Activated effector memory CD4-positive, alpha-beta T cell treated with anti-CD3 and anti-CD28 coated beads, Interleukin-2, amount 50 U/mL, for 16 hours (primary cell): ENCODE measurements around the gene ITGB3.
A peak's percentile ranks its signal among the peaks of the same experiment; 100 is the strongest.
"Not testable (repeated sequence)": the region's sequence is repeated elsewhere in the genome, so short reads cannot be mapped to it uniquely, and the experiment has no call there.

ENCODE experiments used
- DNase-seq: peaks from one replicate; pipeline ENCODE4 v3.0.0-alpha.2; 2020

Gene ITGB3

DNA sequence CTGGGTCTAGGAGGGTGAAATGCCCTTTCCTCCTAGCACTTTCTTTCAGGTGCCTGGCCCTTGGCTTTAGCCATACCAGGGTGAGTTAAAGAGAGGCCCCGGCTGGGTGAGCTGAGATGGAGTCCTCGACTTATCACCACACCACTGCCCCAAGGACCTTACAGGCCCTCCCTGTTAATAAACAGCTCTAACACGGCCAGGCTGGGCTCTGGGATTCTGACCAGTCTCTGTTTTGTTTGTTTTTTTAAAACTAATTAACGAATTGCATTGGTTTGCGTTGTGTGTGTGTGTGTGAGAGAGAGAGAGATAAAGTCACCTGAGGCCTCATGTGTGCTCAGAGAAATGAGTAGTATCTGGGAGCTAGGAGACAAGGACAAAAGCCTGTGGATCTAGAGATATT is 30.2 kb upstream of the ITGB3 start:
- no peak for DNase-seq

DNA sequence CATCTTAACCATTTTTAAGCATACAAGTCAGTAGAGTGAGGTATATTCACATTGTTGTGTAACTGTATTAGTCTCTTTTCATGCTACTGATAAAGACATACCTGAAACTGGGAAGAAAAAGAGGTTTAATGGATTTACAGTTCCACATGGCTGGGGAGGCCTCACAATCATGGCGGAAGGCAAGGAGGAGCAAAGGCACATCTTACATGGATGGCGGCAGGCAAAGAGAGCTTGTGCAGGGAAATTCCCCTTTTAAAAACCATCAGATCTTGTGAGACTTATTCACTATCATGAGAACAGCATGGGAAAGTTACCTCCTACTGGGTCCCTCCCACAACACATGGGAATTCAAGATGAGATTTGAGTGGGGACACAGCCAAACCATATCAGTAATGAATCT is 29.6 kb upstream of the ITGB3 start:
- not testable (repeated sequence) for DNase-seq

DNA sequence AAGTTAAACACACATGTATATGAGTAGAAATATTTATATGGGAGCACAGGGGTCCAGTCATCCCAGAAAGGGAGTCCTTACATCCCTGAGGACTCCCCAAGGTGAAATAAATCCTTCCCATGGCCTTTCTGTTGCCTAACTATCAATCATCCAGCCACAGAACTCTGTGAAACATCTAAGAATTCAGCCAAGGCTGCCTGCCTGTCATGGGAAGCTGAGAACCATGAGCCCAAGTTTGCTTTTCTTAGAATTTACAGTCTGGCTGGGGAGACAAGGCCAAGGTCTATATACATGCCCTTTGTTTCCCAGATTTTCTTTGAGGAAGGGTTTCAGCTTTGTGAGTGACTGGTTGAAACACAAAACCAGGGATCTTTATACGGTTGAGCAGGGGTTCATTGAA is 28.7 kb upstream of the ITGB3 start:
- DNase-seq, result no peak

DNA sequence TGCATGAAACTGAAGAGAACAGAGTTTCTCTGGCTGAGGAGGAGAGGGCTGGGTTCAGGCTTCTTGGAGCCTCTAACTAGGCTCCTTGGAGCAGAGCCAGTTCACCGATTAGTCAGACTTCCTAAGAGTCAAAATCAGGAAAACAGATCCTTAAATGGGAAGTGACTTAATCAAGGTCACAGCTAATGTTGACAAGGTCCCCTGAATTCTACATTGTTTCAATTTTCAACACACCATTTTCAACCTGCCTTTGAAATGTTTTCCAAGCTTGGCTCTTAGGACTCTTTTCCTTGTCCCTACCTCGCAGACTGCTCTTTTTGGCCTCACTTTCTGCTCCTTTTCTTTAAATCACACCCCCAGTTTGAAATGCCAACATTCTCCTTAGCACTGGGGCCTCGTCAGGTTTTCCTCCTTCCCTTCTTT is 28.2 kb upstream of the ITGB3 start:
- DNase-seq, result no peak

DNA sequence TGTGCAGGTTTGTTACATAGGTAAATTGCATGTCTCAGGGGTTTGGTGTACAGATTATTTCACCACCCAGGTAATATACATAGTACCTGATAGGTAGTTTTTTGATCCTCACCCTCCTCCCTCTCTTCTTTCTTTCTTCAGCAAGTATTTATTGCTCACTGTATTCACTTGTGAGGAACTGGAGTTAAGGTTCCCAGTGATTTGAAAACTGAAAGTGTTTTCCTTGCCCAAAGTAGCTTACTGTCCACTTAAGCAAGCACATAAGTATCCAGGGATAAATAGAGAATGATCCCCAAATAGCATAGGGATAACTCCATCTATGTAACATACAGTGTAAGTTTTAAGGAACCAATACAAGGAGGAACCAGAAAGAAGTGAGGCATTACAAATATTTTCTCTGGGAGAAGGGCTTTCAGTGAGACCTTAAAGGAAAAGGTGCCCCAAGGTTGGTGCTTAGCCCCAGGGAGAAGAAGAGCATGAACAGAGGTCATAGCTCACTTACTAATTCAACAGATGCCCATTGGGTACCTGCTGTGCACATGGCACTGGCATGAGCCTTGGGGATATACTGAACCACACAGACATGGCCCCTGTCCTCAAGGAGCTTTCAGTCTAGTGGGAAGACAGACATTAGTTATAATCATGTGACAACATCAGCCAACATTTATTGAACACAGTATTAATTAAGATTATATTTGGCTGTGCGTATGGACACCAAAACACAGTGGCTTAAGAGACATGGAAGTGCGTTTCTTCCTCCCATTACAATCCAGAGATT is 27.5 kb upstream of the ITGB3 start:
- no peak for DNase-seq

DNA sequence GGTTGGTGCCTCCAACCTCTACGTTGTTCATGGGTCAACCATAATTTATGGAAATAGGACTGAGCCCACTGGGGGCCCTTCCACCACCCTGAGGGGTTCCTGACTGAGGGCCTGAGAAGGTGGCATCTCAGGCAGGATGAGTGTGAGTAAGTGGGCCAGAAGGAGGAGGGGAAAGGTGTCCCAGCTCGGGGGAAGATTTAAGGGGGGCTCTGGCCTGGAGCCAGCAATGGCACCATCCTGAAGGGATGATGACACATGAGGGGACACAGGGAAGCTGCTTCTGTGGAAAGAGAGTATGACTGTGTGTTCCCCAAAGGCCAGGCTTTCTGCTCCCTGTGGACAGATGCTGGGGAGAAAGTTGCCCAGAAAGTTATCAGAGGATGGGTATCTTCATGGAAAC is 25.8 kb upstream of the ITGB3 start:
- no peak for DNase-seq

DNA sequence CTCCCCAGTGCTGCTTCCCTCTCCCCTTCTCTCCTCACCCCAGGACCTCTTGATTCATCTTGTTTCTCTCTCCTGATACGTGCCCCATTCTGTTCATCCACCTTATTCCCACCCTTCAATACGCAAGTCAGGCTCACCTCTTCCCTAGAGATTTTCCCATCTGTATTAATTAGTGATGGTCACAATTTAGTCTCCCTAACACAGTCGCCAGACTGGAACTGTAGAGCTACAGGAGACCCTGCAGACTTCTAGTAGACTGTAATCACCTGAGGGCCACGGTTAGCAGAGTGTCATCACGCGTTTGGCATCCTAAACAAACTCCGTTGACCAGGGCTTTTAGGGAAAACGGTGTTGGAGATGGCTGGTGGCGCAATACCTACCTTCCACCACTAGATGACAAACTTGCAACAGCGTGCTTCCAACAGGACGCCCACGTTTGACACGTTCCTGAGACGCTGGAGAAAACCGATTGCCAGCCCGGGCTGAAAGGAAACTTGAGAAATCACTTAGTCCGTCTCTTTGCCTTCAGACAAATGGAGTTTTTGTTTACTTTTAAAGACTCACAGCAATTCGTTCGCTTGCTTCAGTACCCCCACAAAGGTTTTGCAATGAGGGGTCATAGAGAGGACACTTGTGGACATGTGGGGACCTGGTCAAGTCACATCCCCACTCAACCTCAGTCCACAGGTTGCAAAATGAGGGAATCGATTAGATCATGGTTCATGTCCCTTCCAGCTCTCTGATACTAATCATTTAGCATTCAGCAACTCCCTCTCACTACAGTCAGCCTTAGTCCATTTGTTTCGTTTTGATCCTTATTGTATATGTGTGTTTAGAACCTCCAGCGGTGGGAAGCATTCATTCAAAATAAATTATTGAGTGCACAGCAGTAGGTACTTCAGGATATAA is 23.8 kb upstream of the ITGB3 start:
- DNase-seq, result peak; percentile 88

DNA sequence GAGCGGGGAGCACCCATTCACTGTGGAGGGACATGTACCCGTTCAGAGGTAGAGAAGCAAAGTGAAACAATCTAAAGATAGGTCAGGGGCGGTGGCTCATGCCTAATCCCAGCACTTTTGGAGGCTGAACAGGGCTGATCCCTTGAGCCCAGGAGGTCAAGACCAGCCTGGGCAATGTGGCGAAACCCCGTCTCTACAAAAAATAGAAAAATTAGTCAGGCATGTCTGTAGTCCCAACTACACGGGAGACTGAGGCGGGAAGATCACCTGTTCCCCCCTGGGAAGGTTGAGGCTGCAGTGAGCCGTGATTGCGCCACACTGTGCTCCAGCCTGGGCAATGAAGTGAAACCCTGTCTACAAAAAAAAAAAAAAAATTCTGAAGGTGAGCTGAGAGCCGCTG is 22.8 kb upstream of the ITGB3 start:
- no peak for DNase-seq

DNA sequence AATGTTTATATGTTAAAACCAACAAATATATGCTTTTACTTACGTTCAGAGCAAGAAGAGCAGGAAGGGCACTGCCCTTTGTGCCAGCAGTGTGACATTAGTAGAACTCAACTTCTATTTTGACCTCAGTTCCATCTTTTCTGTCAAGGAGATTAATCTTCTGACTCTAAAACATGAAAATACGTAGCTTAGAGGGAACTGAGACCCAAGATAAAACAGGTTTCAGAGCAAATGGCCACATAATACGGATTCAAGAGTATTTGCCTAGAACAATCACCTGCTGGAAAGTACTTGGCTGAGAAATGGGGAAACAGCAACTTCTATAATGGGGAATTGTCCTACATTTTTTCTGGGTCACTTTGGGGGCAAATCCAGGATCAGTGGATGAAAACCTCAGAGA is 22.3 kb upstream of the ITGB3 start:
- DNase-seq, result no peak

DNA sequence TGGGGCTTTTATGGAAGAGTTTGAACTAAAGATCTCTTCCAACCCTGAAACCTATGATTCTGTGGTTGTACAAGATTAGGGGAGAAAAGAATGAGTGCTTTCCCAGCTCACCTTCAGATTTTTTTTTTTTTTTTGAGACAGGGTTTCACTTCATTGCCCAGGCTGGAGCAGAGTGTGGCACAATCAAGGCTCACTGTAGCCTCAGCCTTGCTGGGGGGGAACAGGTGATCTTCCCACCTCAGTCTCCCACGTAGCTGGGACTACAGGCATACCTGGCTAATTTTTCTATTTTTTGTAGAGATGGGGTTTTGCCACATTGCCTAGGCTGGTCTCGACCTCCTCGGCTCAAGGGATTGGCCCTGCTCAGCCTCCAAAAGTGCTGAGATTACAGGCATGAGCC is 21.8 kb upstream of the ITGB3 start:
- DNase-seq, result no peak

DNA sequence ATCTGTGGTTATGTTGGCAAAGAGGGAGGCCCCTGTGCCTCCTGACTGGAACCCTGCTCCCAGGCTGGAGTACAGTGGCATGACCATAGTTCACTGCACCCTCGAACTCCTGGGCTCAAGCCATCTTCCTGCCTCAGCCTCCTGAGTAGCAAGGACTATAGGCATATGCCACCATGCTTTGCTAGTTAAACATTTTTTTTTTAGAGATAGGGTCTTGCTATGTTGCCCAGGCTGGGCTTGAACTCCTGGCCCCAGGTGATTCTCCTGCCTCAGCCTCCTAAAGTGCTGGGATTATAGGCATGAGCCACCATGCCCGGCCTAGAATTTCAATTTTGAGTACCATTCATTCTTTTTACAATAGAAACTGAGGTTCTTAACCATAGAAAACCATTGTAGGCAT is 21.2 kb upstream of the ITGB3 start:
- no peak for DNase-seq

DNA sequence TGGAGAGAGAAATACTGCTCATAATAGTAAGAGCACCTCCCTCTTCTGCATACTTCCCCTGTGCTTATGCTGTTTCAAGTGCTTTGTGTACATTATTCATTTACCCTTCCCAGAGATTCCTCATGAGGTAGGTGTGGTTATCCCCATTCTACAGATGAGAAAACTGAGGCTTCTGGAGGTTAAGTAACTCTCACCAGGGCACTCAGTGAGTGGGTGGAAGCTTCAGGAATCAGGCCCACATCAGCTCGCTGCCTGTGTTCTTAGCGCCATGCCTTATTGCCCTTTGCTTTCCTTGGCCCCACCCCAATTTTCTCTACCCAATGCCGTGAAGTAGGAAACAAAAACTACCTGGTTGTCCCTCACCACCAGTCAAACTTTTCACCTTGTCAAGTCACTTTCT is 18.1 kb upstream of the ITGB3 start:
- no peak for DNase-seq

DNA sequence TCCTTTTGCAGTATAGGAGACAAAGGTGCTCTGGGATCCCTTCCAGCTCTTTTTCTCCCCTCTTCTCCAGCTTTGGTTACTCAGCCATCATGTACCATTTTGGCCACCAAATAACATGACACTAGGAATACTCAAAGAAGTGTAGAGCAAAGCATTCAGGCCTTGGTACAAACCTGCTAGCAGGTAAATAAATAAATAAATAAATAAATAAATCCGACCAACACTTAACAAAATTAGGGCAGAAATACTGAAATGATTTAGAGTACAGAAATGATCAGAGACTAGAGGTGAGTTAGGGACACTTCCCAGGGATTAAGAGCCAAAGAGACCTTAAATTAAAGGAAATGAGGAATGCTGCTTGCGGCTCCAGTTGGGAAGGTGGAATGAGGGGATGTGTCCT is 17.7 kb upstream of the ITGB3 start:
- no peak for DNase-seq

DNA sequence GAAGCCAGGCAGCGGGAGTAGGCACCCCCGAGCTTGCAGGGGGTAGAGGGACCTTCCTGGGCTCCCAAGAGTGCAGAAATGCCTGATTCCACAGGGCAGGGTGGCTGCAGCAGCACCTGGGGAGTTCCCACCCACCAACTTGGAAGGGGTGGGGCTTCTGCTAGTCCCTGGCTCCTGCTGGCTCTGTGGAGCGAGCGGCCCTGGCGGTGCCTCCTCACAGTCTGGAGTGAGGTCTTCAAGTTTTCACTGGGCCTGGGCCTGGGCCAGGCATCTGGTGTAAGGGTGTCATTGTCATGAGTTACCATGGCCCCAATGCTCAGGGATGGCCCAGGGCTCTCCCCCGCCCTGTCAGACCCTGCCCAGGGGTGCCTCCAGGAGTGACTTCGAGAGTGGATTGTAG is 15.8 kb upstream of the ITGB3 start:
- DNase-seq, result no peak

DNA sequence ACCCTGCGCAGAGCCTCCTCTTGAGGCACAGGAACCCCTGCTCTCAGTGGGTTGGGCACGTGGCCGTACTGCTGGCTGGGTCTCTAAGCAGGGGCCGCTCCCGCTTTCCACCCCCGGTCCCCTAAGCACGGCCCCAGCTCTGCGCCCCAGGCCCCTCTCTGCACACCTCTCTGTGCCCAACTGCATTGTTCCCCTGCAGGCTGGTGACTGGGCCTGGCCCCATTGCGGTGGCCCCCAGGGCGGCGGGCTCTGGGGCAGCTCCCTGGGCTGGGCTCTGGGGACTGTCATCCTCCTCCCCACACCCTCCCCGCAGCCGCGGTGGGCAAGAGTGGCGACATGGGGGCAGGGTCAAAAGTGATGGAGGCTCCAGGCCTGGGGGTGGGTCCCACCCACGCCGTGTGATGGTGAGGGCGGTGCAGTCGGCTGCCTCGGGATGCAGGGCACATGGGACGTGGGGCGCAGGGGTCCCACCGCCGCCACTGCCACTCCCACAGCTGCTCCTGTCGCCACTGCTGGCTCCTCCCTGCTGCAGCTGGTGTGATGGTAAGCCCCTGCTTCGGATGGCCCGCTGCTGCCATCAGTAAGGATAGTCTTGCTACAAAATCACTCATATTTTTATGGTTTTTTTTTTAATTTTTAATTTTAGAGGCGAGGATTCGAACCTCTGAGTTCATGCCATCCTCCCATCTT is 15.2 kb upstream of the ITGB3 start:
- no peak for DNase-seq

DNA sequence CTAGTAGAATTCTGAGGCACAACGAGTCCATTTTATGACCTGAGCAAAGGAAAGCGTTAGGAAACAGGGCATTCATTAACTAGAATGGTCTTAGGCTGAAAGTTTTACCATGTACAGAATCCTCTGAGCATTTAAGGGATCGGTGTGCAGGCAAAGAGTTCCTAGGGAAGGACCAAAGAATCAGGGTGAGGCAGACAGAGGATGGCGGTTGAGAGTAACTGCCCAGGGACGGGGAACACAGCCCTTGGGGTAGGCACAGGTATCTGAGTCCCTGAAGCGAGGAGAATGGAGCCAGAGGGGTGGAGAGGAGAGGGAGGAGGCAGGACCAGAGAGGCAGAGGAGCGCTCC is 14.0 kb upstream of the ITGB3 start:
- no peak for DNase-seq

DNA sequence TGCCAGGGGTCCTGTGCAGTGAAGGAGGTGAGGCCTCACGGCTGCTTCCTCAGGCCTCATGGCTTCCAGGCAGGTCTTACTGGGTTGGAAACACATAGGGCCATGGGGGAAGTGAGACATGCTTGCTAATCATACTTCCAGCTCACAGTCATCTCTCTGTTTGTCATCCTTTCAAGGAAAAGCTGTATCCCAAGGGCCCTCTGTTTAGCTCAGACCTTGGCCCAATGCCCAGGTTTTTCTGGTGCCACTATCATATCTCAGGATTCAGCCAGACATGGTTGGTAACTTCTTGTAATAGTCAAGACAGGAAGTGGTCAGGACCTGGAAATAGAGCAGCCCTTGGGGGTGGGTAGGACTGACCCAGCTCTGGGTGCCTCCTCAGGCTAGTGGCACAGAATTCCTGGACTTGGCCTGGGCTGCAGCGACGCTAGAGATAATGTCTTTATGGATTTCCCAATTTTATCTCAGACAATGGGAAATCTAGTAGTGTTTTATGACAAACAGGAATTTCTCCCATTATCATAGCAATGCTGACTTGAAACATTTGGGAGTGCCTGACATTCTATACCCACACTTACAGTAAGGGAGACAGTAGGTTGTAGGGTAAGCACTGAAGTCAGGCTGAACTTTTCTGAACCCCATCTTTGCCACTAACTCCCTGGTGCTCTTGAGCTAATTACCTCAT is 13.5 kb upstream of the ITGB3 start:
- no peak for DNase-seq

DNA sequence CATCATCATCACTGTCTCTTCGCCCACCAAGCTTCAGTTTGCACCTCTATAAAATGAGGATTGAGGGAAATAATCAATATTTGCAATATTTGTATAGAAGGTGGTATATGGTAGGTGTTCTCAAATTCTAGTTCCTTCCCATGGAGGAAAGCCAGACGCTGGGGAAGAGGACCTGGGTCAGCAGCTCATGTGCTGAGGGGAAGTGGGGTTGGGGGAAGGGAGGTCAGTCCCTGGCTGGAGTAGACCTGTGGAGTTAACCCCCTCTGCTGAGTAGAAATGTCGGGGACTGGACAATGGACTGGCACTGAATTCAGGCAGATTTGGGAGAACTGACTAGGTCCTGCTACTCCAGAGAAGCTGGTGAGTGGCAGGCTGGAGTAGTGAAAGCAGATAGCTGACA is 12.8 kb upstream of the ITGB3 start:
- DNase-seq, result no peak

DNA sequence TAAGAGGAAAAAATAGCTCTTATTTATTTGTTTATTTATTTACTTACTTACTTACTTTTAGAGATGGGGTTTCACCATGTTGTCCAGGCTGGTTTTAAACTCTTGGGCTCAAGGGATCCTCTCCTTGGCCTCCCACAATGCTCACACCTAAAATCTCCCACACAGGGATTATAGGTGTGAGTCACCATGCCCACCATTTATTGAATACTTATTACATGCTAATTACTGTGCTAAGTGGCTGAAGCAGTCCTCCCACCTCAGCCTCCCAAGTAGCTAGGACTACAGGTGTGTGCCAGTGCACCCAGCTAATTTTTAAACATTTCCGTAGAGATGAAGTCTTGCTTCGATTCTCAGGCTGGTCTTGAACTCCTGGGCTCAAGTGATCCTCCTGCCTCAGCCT is 11.0 kb upstream of the ITGB3 start:
- no peak for DNase-seq

DNA sequence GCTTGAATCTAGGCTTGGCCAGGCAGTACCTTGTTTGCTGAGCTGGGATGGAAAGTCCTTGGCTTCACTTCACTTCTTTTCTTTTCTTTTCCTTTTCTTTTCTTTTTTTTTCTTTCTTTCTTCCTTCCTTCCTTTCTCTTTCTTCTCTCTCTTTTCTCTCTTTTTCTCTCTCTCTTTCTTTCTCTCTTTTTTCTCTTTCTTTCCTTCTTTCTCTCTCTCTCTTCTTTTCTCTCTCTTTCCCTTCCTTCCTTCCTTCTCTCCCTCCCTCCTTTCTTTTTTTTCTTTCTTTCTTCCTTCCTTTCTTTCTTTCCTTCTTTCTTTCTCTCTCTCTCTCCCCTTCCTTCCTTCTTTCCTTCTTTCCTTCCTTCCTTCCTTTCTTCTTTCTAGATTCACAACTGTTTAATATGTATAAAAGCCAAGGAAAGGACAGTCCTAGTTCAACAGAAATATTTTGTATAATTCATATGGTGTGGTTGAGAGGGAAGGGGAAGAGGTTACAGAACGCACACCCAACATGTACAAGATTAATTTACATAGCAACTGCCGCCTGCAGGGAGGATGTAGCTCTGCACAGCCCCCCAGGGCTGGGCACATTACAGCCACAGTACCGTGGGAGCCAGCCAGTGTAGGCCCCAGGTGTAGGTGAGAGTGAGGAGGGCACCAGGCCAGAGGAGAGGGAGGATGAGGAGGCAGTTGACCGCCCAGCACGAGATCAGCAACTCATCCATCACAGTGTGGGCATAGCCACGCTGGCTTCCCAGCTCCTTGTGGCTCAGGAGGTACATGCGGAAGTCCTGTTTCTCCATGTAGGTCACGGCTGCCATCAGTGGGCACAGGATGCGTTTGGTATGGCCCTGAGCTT is 9.7 kb upstream of the ITGB3 start:
- DNase-seq, result no peak

DNA sequence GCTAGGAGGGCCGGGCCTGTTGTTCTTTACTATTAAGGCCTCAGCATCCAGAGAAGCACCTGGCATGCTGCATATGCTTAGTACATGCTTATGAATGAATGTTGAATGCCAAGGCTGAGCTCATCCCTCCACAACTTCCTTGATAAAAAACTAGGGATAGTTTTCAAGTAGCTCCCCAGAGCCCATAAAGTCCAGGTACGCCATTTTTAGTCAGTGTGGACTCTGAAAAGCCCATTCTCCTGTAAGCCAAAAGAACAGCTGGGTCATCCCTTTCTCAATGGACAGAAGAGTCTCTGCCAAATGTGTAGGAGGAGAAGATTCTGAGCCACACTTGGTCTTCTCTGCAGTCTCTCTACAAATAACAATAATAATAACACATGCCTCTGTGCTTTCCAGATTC is 8.9 kb upstream of the ITGB3 start:
- no peak for DNase-seq

DNA sequence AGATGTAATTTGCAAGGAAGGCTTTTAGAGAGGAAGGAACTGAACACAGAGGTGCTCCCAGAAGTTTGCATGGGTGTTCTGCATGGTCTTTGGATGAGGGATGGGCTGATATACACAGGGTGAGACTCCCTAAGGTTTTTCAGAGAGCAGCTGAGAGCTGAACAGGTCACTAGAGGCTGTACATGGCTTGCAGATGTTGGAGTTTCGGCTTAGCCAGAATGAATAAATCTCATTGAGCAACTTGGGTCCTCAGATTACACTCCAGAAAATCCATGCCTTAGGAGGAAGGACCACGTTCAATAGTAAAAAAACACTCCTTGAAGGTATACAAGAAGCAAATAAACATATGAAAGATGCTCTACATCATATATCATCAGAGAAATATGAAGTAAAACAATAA is 7.5 kb upstream of the ITGB3 start:
- no peak for DNase-seq
